PC-3 (cell line): ENCODE measurements around the gene ASIC5. TPM values are rescaled to one million over a fixed set of nuclear protein-coding genes. Genes with fewer than 3 reads are reported as not detected.

Experiments
- ATAC-seq: fragments of 200-7000 bp; cut with Tn5 transposase; 2 replicates; pipeline ENCODE4 v1.9.1; 2020; ENCODE audit warnings: mild to moderate bottlenecking, moderate library complexity
- Bru-seq: library from RNA; stranded (reverse); fragments of 400-500 nt; gene quantifications from one replicate; lab custom pipeline; 2021; lab: Mats Ljungman, UMichigan
- BruChase-seq, 2 experiments: library from RNA; stranded (reverse); fragments of 400-500 nt; gene quantifications; one replicate each; lab custom pipeline; 2021; lab: Mats Ljungman, UMichigan
- BruUV-seq: library from RNA; stranded (reverse); fragments of 400-500 nt; replicated peaks from 2 replicates; lab custom pipeline; 2021; lab: Mats Ljungman, UMichigan
- CTCF ChIA-PET: fragments of 300-600 bp; sonication (Branson Sonifier 250); formaldehyde crosslinking; loops from one replicate; lab custom pipeline; 2022; ENCODE audit warnings: antibody characterized with exemption; lab: Charles Lee
- POLR2A ChIA-PET: fragments of 300-600 bp; sonication (Branson Sonifier 250); formaldehyde crosslinking; loops from one replicate; lab custom pipeline; 2022; ENCODE audit warnings: antibody characterized with exemption; ENCODE audit not compliant: unreplicated experiment; lab: Charles Lee
- DNase-seq: peaks from one replicate; pipeline ENCODE4 v3.0.0-alpha.2; 2015
- H2AFZ ChIP-seq: fragments of 300-600 bp; sonication (generic); 2 replicates; pipeline ENCODE4 v1.6.0; 2016; ENCODE audit warnings: antibody characterized with exemption, low read length
- H3F3A ChIP-seq: fragments of 300-600 bp; sonication (generic); one replicate; pipeline ENCODE4 v1.6.0; 2017; ENCODE audit warnings: antibody characterized with exemption, low read length, control low read depth, mild to moderate bottlenecking; ENCODE audit not compliant: unreplicated experiment
- H3K27ac ChIP-seq: fragments of 300-600 bp; sonication (generic); 2 replicates; pipeline ENCODE4 v1.5.1; 2016; ENCODE audit warnings: mild to moderate bottlenecking, low read length
- H3K27me3 ChIP-seq: fragments of 300-600 bp; sonication (generic); 2 replicates; pipeline ENCODE4 v1.6.1; 2016; ENCODE audit warnings: low read length, mixed read lengths
- H3K36me3 ChIP-seq: fragments of 300-600 bp; sonication (generic); 2 replicates; pipeline ENCODE4 v1.6.1; 2016; ENCODE audit warnings: low read depth, mixed run types, low read length, mixed read lengths
- H3K4me1 ChIP-seq: fragments of 300-600 bp; sonication (generic); 2 replicates; pipeline ENCODE4 v1.5.1; 2016; ENCODE audit warnings: low read length; ENCODE audit not compliant: insufficient read depth
- H3K4me2 ChIP-seq: fragments of 300-600 bp; sonication (generic); 2 replicates; pipeline ENCODE4 v1.6.0; 2016; ENCODE audit warnings: low read length
- H3K4me3 ChIP-seq: fragments of 300-600 bp; sonication (generic); 2 replicates; pipeline ENCODE4 v1.5.1; 2016; ENCODE audit warnings: mild to moderate bottlenecking, low read length, mixed read lengths
- H3K79me2 ChIP-seq: fragments of 300-600 bp; sonication (generic); 2 replicates; pipeline ENCODE4 v1.6.1; 2017; ENCODE audit warnings: low read length, mixed read lengths
- H3K9ac ChIP-seq: fragments of 300-600 bp; sonication (generic); 2 replicates; pipeline ENCODE4 v1.6.0; 2016; ENCODE audit warnings: mild to moderate bottlenecking, low read length
- H3K9me2 ChIP-seq: fragments of 300-600 bp; sonication (generic); replicated peaks from 2 replicates; pipeline ENCODE4 v1.6.1; 2016; ENCODE audit warnings: mixed run types, low read length, mixed read lengths
- H3K9me3 ChIP-seq: fragments of 300-600 bp; sonication (generic); 2 replicates; pipeline ENCODE4 v1.6.1; 2016; ENCODE audit warnings: low read length, mixed read lengths
- H4K20me1 ChIP-seq: fragments of 300-600 bp; sonication (generic); 2 replicates; pipeline ENCODE4 v1.6.1; 2016; ENCODE audit warnings: low read length, mixed read lengths
- EZH2 ChIP-seq: fragments of 300-600 bp; sonication (generic); IDR thresholded peaks from one replicate; pipeline ENCODE4 v1.6.1; 2017; ENCODE audit warnings: antibody characterized with exemption, mild to moderate bottlenecking, low read length; ENCODE audit not compliant: unreplicated experiment
- EZH2phosphoT487 ChIP-seq: fragments of 300-600 bp; sonication (generic); IDR thresholded peaks from 2 replicates; pipeline ENCODE4 v1.6.1; 2018; ENCODE audit warnings: mild to moderate bottlenecking, antibody characterized with exemption, low read length, borderline replicate concordance
- intact Hi-C: fragments of 100-400 bp; cut with micrococcal nuclease; formaldehyde crosslinking; loops from 2 replicates; pipeline ENCODE4 v1.9.0; 2023
- long read RNA-seq: library from polyadenylated mRNA; unstranded; transcript quantifications from one replicate; pipeline ENCODE4 v2.0.0, GENCODE V29; 2021; ENCODE audit not compliant: unreplicated experiment
- total RNA-seq: library from RNA; depleted of rRNA; stranded (reverse); fragments of >200 nt; gene quantifications from 2 replicates; pipeline ENCODE4 v1.2.3, GENCODE V29; 2014; rRNA removed
- TF ChIP-seq, protein P1 (sequence below): fragments of 300-600 bp; sonication (generic); conservative IDR thresholded peaks from 2 replicates; pipeline ENCODE4 v1.5.1; 2017; ENCODE audit warnings: antibody characterized with exemption, low read depth, mild to moderate bottlenecking, low read length

Gene ASIC5, protein sequence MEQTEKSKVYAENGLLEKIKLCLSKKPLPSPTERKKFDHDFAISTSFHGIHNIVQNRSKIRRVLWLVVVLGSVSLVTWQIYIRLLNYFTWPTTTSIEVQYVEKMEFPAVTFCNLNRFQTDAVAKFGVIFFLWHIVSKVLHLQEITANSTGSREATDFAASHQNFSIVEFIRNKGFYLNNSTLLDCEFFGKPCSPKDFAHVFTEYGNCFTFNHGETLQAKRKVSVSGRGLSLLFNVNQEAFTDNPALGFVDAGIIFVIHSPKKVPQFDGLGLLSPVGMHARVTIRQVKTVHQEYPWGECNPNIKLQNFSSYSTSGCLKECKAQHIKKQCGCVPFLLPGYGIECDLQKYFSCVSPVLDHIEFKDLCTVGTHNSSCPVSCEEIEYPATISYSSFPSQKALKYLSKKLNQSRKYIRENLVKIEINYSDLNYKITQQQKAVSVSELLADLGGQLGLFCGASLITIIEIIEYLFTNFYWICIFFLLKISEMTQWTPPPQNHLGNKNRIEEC
- total RNA-seq, result not detected in 2 replicates
- Bru-seq, nascent RNA, result not detected
- BruChase-seq, experiment 1, labeled RNA remaining after a 6-hour chase, result not detected
- BruChase-seq, experiment 2, labeled RNA remaining after a 2-hour chase, result percentile 2 among the genes with signal in this experiment
- long read RNA-seq, result 0 reads

DNA sequence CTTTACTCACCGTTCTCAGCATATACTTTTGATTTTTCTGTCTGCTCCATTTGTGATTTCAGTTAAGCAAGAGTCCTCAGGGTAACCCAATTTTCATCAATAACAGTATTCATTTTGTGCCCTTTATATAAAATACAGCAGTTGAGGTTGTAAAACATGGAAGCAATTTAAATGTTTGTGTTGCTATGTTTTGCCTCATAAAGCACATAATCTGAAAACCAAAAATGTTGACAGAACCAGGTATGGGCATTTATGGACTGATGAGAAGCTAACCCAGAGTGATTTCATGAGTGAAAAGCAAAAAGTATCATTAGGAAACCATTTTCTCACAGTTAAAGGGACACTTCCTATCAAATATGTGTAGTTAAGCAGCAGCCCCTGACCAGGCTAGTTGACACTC, at the start of gene ASIC5:
ASIC5 (minus strand) TSS at position 101 of the 400 bp plus-strand sequence; CDS start at position 50, 51 bp downstream.
- Histone ChIP-seq H3F3A (no peaks in the 10 kb centered on the region), H3K9me3 (no peaks in the 10 kb centered on the region), H3K36me3 (no peaks in the 10 kb centered on the region), H3K79me2 (no peaks in the 10 kb centered on the region), H3K27ac (no peak within 1 kb of the TSS), H3K4me3 (no peak within 1 kb of the TSS), H3K27me3 (no peaks in the 10 kb centered on the region), H2AFZ (peak within 1 kb of the TSS; percentile 46), H3K9ac (no peak within 1 kb of the TSS), H4K20me1 (no peaks in the 10 kb centered on the region), H3K4me1 (no peaks in the 10 kb centered on the region), H3K9me2 (no peaks in the 10 kb centered on the region), H3K4me2 (no peak within 1 kb of the TSS)
- BruUV-seq, result no TSS peak
- ATAC-seq (no peak), DNase-seq (no peak)
- POLR2A ChIA-PET, result no interaction called here
- TF ChIP-seq EZH2 (no peak), EZH2phosphoT487 (no peak)
- TF ChIP-seq, protein P1, sequence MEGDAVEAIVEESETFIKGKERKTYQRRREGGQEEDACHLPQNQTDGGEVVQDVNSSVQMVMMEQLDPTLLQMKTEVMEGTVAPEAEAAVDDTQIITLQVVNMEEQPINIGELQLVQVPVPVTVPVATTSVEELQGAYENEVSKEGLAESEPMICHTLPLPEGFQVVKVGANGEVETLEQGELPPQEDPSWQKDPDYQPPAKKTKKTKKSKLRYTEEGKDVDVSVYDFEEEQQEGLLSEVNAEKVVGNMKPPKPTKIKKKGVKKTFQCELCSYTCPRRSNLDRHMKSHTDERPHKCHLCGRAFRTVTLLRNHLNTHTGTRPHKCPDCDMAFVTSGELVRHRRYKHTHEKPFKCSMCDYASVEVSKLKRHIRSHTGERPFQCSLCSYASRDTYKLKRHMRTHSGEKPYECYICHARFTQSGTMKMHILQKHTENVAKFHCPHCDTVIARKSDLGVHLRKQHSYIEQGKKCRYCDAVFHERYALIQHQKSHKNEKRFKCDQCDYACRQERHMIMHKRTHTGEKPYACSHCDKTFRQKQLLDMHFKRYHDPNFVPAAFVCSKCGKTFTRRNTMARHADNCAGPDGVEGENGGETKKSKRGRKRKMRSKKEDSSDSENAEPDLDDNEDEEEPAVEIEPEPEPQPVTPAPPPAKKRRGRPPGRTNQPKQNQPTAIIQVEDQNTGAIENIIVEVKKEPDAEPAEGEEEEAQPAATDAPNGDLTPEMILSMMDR, result no peak
- intact Hi-C loops, result no loop called here
- CTCF ChIA-PET, result no interaction called here

DNA sequence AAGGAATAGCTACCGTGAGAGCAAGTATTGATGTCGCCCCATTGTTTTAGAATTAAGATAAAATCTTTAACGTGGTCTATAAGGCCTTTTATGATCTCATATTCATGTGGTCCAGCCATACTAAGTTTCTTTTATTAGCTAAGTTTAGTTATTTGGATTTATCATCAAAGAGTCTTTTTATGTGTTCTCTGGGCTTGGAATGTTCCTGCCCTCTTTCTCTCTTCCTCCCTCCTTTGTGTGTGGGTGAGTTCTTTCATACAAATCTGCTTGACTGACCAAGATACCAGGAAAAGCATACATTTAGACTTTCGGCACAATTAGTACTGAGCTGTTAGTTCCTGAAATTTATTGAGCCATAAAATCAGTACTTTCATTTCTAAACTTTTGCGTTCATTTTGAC, 48.7 kb upstream of the ASIC5 start:
- Histone ChIP-seq H2AFZ (no peak overlapping the region; the same call in 1 of the 2 replicates), H3K79me2 (no peaks in the 10 kb centered on the region), H3K9me3 (no peaks in the 10 kb centered on the region), H3K9me2 (no peaks in the 10 kb centered on the region), H3F3A (no peaks in the 10 kb centered on the region), H3K4me3 (no peak overlapping the region), H3K27ac (no peak overlapping the region), H3K27me3 (no peaks in the 10 kb centered on the region), H3K36me3 (no peaks in the 10 kb centered on the region), H4K20me1 (no peaks in the 10 kb centered on the region), H3K9ac (no peak overlapping the region), H3K4me2 (no peak overlapping the region), H3K4me1 (no peaks in the 10 kb centered on the region)
- DNase-seq (no peak), ATAC-seq (peak; percentile 29; the same call in 1 of the 2 replicates)
- intact Hi-C loops, result no loop called here
- TF ChIP-seq EZH2 (no peak), EZH2phosphoT487 (no peak)
- TF ChIP-seq, protein P1, result no peak
- ChIA-PET POLR2A (no interaction called here), CTCF (no interaction called here)
- BruUV-seq, result no TSS peak
